DMS153 treated with DMSO at 0.1 percent for 48 hours (cell line): Measurements from ENCODE around the gene CST3.
"Not testable (repeated sequence)": the region's sequence is repeated elsewhere in the genome, so short reads cannot be mapped to it uniquely, and the experiment has no call there.

Experiments used
- DNase-seq: peaks from one replicate; lab custom pipeline; 2025; ENCODE audit not compliant: unreplicated experiment; lab: John Stamatoyannopoulos, UW

CST3 gene, protein sequence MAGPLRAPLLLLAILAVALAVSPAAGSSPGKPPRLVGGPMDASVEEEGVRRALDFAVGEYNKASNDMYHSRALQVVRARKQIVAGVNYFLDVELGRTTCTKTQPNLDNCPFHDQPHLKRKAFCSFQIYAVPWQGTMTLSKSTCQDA

DNA sequence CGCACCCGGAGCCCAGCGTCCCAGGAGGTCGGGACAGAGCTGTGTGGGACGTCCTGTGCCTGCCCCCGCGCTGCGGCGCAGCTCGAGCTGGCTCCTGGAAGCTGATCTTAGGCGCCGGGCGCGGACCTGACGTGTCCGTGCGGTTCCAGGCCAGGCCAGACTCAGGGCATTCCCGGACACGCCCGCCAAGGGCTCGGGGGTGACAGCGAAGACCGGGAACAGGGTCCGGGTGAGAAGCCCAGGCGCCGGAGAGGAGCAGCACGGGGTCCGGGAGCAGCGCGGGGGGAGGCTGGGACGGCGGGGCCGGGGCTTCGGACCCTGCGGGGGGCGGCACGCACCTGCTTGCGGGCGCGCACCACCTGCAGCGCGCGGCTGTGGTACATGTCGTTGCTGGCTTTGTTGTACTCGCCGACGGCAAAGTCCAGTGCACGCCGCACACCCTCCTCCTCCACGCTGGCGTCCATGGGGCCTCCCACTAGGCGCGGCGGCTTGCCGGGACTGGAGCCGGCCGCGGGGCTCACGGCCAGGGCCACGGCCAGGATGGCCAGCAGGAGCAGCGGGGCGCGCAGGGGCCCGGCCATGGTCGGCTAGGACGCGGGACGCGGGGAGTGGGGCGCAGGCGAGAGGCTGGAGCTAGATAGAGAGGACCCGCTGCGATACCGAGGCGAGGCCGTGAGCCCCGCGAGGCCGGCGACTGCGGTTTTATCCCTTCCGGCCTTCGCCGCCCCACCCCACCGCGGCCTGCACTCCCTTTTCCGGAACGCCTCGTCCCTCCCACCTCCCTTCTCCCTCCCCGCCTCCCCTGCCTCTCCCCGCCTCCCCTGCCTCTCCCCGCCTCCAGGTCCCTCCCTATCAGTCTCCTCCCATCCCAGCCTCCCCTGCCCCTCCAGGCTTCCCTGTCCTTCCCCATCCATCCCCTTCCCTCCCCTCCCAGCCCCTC, at the start of gene CST3:
Gene CST3 (minus strand): TSS at position 674 of the 940 bp plus-strand sequence. CDS start 93 bp downstream, at position 581.
- peak; percentile 64 for DNase-seq

DNA sequence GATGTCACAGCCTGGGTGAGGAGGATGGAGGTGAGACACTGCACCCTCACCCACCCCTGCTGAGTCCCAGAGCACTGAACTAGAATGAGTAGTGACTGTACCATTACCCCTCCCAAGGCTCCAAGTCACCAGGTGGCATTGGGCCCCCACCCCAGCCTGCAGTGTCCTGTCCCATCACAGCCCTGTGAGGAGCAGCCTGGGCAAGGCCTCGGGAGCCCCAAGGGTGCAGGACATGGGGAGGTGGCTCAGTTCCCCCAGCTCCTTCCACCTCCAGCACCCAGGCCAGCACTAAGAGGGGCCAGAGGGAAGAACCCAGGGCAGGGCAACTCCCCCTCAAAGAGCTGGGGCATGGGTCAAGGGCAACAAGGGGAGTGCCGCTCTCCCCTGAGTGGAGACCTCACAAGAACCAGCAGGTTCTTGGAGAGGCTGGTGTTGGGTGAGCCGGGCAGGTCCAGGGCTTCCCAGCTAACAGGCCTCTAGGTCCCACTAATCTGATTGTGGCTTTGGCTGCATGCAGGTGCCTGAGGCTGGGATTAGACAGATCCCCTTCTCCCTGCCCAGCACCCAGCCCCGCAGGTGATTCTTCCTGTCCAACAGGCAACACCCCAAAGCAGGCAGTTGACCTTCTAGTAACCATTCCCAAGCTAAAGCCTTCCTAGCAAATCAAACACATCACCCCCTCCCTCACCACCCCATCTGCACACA, 48.4 kb upstream of the CST3 start:
- DNase-seq, result no peak

DNA sequence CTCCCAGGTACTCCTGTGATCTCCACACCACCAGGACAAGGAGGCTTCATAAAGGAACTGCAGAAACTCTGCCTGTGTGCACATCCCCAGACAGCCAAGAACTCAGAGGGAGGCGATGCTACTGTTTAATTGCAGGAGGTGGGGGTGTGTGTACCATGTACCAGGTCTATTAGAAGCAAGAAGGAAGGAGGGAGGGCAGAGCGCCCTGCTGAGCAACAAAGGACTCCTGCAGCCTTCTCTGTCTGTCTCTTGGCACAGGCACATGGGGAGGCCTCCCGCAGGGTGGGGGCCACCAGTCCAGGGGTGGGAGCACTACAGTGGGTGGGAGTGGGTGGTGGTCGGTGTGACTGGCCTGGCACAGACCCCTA, 47.8 kb upstream of the CST3 start:
- DNase-seq, result not testable (repeated sequence)

DNA sequence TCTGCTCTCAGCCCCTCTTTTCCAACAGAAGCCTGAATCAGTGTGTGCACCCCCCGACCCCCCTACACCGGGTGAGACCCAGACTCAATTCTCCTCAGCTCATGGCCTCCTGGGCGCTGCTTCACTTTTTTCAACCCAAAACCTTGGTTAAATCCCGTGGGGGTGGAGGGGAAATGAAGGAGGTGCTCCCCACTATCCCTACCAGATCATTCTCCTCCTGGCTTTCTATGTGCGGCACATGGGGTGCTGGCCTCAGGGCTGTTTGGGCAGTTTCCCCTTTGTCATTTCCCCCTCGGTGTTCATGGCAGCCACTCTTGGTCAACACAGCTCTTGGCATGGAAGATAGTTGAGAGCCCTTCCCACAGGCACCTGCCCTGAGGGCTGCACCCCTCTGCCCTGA, 46.5 kb upstream of the CST3 start:
- no peak for DNase-seq

DNA sequence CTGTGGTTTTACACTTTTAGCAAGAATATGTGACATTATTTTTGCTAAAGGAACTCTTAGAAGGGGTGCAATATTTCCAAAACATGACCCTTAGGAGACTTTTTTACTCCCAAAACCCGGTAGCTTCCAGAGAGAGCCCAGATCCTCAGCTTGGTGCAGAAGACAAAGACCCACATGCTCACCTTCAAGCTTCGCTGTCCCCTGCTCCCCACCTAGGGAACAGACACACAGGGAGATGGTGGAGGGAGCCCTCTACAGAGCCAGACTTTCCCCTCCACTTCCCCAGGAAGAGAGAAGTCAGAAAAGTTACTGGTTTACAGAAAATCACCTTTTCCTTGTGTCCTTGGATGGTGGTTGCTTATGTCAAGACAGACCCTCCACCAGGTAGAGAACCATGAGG, 46.1 kb upstream of the CST3 start:
- no peak for DNase-seq

DNA sequence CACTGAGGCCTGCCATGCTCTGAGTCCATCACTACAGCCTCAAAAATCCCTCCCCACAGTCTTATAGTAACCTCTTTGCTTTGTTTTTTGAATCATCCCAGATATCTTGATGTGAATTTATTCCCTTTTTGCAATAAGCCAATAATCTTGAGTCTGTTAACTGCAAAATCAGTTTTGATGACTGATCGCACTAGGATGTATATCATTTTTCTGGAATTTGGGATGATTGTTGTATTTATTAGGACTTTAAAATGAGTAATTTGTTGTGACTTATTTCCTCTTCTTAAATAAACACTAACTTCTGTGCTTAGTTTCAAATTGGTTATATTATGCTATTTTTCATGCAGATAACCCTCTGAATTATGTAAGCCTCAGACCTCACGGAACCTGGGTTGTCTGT, 45.5 kb upstream of the CST3 start:
- DNase-seq, result no peak

DNA sequence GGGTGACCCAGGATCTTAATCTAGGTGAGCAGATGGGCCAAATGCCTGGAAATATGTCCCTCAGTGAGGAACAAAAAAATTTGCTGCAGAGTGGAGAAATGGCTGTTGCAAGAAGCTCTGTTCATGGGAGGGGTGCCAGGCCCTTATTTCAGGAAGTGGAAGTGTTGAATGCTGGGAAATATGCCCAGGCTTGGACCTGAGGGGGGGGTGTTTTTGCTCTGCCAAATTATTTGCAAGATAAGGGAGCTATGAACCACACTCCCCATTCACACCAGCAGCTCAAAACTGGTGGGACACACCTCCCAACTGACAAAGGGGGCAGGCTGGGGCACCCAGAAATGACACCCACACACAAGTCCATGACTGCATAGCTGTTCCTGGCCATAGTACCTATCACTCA, 42.4 kb upstream of the CST3 start:
- no peak for DNase-seq

DNA sequence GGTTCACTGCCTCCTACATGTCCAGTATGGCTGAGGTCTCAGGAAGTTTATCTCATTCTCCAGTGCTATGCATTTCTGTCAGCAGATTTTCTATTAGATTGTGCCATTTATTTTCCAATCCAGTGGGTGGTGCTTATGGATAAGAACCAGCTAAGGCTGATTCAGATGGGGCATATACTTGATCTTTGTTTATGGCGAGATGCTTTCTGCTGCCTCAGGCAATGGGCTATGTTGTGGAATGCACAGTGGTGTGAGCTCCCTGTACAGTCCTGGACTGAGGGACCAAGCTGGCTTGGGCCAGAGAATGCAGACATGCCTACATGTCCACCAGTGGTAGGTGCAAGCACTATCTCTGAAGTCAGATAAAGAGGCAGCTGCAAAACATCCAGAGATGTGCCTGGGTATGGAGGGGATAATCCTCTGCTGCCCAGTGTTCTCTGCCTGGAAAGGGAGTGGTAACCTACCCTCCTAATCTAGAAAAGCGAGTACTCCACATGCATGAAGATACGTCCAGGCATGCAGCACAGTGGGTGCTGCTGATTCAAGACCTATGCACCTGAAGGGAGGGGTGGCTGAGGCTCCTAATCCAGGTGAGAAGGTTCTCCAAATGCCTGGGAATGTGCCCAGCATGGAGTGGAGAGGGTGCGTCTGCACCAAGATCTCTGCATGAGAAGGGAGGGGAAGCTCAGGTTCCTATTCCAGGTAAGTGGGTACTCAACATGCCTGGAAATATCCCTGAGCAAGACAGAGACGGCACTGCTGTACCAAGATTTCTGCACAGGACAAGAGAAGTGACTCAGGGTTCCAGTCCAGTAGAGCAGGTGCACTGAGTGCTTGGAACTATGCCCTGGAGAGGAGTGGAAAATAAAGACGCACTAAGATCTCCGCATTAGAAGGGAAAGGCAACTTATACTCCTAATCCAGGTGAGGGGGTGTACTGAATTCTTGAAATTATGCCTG, 41.7 kb upstream of the CST3 start:
- no peak for DNase-seq

DNA sequence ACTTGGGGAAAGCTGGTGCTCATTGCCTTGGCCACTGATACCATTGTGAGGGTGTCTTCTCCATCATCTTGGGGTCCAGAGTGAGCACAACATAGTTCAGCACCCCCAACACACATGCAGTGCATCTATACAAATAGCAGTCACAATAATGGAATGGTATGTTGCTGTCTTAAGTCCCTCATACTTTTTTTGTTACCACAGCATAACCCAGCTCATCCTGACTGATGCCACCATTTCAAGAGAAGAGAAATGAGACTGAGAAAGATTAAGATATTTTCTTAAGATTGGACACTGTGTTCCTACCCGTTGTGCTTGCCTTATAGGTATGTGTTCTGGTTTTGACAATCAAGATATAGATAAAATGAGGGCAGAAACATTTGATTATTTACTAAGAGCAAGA, 35.5 kb upstream of the CST3 start:
- no peak for DNase-seq

DNA sequence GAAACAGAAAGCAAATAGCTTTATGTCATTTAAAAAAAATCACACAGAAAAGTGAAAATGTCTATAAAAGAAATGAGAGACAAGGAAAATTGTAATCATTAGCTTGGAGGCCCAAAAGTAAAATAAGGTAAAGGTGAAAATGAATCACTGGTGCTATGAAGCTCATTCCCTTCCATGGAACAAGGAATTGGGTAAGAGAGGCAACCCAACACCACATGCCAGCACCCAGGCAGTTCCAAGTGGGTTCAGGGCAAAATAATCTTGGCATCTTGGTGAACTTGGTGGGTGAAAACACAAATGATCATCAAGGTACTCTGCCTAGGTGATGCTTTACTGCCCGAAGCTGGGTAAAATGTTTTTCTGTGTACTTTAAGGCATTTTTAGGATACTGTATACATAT, 34.4 kb upstream of the CST3 start:
- no peak for DNase-seq

DNA sequence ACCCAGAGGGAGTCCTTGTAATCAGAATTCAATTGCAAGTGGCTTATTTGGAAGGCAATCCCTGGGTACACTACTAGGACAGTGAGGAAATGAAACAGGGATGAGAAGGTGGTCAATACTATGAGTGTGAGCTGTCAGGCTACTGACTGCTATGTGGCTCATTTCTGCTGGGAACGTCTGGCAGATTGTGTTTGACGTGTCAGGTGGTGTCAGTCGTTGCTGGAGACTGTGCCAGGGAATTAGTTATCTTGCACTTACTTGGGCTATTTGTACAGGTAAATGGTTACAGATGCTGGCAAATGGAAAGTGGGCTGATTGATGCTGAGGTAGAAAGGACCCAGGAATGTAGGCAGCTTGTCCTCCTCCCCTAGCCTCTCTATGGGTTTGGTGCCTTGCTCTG, 33.7 kb upstream of the CST3 start:
- no peak for DNase-seq

DNA sequence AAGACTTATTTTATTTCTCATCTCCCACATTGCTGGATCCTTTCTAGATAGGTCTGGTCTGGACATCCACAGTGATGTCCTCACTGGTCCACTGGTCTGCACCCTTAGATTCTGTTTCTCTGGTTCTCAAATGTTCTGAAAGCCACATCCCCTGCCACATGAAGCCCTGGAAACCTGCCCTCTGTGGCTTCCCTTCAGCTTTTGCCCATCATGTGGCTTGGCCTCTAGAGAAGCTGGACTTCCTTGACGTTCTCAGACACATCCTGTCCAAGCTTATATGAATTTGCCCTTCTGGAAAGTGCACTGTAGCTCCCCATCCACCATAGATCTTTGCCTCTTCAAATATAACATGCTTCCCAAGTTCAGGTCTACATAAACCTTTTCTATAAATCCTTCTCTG, 32.6 kb upstream of the CST3 start:
- no peak for DNase-seq

DNA sequence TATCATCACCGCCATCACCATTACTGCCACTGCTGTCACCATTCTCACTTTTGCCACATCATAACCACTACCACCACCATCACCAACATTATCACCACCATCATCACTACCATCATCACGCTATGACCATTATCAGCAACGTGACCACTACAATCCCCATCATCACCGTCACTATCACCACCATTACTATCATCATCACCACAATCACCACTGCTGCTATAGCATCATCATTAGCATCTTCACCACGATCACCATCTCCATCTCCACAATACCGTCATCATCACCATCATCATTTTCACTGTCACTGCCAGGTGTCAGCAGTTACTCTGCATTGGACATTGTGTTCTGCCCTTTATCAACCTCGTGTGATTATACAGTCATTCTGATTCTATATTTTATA, 32.1 kb upstream of the CST3 start:
- no peak for DNase-seq

DNA sequence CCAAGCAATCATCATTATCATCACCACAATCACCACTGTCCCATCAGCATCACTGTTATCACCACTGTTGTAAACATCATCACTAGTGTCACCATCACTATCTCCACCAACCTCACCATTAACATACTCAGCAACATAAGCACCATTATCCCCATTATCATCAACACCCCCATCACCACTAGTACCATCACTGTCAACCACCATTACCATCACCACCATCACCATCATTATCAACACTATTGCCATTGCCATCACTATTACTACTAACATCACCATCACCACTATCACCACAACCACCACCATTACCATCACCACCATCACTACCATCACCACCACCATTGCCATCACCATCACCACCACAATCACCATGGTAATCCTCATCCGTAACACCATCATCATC, 31.6 kb upstream of the CST3 start:
- no peak for DNase-seq

DNA sequence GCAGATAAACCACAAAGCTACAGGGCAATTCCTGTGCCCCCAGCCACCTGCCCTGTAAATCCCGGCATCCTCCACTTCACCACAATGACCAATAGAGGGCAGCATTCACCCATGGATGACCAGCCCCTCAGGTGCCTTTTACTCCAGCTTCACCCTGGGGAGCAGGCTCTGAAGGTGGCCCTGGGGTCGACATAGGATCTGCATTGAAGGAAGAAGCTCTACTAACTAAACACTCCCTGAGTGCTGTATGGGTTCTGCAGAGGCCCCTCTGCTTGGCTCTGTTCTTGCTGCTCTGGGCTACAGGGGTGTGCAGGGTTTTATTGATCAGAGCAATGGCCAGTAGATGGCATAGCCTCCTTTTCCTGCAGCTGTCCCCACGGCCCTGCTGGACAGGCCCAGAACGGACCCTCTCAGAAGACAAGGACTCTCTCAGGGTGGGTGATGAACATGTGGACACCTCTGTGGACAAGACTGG, 30.8 kb upstream of the CST3 start:
- peak; percentile 44 for DNase-seq

DNA sequence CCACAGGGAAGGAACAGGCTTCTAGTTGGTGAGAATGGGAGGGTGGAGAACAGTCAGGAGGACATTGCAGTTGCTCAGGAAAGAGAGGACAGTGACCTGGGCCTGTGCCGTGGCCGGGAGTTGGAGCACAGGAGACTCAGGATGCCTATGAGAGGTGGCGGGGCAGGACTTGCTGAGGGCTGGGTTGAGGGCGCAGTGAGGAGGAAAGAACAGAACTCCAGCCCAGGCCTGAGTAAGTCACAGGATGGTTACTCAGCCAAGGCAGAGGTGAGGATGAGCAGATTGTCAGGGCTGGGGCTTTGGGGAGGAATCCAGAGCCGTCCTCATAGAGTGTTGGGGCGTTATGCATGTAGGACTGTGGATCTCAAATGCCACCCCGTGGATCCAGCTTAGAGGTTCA, 29.9 kb upstream of the CST3 start:
- DNase-seq, result no peak

DNA sequence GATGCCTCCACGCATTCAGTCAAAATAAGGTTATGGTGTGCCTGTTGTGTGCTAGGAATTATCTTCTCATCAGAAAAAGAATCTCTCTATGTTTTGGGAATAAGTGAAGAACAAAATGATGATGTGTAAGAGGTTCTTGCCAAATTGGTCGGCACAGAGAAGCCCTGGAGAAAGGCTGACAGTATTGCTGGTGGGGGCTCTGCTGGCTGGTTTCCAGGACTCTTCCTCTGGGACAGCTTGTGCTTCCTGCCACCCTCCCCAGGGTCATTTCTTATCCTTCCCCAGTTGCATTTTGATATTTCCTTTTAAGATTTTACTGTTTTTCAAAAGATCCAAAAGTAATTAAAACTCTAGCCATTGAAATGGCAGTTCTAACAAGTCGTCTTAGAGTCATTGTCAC, 28.9 kb upstream of the CST3 start:
- DNase-seq, result no peak

DNA sequence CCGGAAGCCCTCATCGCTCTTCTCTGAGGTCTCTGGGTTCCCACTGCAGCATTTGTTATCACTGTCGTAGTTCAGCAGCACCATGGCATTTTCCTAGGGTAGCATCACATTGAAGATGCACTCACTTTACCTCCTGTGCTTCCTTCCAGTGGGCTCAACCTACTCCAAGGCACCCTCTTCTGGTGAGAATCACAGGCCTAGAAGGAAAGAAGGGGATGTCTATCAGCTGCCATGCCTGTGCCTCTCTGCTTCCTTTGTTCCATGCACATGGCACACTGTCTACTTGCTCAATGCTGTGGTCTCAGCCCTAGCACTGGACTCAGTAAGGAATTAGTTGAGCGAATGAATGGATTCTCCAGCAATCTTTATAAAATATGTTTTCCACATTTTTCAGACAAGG, 28.4 kb upstream of the CST3 start:
- DNase-seq, result no peak

DNA sequence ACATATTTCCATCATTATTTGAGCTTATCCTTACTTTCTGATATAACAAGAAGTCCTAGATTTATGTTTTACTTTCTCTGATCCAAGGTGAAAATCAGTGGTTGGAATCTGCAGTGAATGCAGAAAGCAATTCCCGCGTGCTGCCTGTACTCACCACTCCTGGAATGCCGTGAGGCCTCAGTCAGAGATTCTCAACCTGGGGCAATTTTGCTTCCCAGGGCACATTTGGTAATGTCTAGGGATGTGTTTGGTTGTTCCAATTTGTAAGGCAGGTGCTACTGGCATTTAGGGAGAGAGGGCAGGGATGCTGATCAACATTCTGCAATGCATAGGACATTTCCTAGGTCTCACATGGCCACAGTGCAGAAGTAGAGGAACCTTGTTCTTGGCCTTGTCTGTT, 27.2 kb upstream of the CST3 start:
- DNase-seq, result no peak

DNA sequence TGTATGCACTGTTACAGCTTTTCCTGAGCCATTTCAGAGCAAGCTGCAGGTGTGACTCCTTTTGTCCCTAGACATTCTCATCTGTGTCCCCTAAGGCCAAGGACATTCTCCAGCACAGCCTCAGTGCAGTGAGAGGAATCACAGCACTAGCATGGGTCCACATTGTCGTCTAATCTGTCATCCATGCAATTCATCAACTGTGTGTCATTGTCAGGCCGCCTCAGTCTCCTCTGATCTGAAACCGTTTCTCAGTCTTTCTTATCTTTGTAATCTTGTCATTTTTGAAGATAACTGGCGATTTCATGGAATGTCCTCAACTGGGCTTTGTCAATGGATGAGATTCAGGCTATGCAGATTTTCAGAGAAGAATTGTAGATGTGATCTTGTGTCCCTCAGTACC, 26.3 kb upstream of the CST3 start:
- not testable (repeated sequence) for DNase-seq

DNA sequence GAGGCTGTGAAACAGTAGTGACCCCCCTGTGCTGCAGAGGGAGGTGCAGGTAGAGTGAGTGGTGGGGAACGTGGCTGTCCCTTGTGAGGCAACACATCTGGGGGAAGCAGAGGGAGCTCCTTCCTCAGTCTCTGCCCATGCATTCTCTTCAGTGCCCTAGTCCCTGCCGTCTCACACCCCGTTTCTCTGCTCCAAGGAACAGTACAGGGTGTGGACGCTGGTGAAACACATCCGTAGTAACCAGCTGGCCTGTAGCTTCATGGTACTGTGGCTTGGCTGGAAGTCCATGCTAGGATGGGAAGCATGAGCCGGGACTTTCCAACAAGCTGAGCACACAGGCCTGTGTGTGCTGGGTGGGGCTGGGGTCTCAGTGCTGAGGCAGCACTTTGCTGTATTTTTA, 25.4 kb upstream of the CST3 start:
- no peak for DNase-seq
